Lung microvascular endothelial cell (primary cell): ENCODE measurements around the gene DLX1. TPM values are rescaled to one million over a fixed set of nuclear protein-coding genes. Genes with fewer than 3 reads are reported as not detected.

ENCODE experiments used
- DNase-seq, 2 donors: peaks; one replicate each; pipeline versions ENCODE4 v3.0.0 to v3.0.0-alpha.2; 2010; ENCODE audit warnings: low read depth in 2 of 2
- total RNA-seq: library from RNA; depleted of rRNA; stranded (reverse); fragments of >200 nt; gene quantifications from 2 replicates; pipeline ENCODE4 v1.2.1, GENCODE V29; 2014

The DLX1 gene
- total RNA-seq, 1 donor from 2014 or later: not detected

GRCh38 chr2:172086241-172087206 is 1.2 kb downstream of the DLX1 start:
- DNase-seq: no peak

GRCh38 chr2:172087207-172087779 is 2.0 kb downstream of the DLX1 start:
- DNase-seq: no peak

DNA sequence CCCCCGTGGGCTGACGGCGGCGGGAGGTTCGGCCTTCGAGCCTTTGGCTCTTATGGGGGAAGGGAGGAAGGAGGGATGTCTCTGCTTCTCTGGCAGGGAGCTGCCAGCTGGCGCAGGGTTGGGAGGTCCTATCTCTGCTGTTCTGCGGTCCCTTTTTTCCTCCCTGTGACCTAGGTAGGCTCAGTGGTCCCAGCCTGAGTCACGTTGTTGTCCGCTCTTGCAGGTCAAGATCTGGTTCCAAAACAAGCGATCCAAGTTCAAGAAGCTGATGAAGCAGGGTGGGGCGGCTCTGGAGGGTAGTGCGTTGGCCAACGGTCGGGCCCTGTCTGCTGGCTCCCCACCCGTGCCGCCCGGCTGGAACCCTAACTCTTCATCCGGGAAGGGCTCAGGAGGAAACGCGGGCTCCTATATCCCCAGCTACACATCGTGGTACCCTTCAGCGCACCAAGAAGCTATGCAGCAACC is 2.5 kb downstream of the DLX1 start:
- no peak for DNase-seq

DNA sequence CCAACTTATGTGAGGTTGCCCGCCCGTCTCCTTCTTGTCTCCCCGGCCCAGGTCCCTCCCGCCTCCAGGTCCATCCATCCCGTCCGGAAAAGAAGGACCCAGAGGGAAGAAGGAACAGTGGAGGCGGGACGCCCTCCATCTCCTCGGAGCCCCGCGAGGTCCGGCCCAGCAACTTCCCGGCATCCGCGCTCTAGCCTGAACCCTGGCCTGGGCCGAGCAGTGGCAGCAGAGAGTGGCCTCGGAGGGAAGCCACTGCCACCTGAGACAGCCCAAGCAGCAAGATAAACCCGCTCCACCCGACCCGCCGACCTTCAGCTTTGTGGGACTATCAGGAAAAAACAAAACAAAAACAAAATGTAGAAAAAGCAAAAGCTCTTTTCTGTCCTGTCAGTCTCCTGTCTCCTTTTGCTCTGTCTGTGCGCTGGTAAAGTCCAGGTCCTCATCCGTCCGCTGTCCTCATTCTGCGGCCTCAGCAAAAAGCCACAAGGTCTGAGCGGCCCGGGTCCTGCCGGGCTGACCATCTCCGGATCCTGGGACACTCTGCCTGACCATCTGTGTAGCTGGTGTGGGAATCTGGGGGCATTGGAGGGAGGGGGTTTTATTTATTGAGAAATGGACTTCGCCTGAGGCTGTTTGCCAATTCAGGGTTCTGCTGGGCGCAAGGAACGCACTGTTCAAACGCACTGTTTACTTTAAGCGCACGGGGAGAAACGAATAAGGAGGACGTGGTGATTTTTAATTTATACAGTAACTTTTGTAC is 3.1 kb downstream of the DLX1 start:
- no peak for DNase-seq

GRCh38 chr2:172089005-172089504 is 3.7 kb downstream of the DLX1 start:
- no peak for DNase-seq

DNA sequence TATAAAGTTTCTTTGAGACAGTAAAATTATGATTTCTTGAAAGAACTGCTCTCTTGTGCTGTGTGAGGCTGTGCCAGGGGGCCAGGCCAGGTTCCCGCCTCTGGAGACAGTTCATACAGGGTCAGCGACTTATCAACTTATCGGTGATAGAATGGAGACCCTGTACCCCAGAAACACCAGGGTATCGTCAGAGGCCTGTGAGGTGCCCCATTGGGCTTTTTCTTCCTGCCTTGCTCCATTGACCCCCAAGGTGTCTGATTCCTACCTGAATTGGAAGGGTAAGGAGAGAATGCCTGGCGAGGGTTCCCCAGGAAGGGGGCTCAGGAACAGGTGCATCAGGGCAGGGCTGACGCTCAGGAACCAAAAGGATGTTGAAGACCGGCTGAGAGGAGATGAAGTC is 4.3 kb downstream of the DLX1 start:
- no peak for DNase-seq

DNA sequence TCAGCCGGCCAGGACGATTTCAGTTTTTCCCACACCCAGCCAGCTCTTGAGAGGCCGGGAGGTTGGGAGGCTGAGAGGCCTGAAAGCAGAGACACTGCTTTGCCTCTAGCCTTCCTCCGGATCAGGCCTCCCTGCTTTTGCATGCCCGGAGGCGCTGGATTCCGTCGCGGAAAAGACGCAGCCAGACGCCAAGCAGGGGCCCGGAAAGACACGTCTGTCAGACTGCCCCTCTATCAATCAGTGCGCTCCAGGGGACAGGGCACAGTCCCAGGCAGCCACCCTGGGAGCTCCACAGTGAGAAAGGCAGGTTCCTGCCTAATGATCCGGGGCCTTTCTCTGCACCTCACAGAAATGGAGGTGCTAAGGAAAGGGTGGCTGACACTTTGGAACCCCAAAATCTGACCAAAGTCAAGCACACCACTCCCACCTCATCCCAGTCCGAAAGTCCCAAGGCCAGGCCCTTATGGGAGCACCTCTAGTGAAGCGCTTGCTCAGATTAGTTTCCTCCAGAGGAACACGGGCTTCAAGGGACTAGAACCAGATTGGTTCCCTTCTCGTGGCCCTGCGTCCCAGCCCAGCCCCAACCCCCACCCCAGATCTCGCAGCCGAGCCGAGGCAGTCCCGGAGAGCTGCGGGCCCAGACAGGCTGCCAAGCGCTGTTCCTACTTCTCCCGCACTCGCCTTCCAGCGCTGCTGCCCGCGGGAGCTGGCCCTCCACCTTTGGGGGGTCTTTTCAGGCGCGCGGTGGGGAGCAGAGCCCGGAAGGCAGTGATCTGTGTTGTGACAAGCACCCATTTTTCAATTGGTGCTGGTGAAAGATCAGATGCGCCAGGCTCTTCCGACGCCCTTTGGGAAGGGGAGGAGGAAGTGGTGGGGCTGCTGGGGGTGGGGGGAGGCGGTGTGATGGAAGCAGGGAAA is 5.0 kb downstream of the DLX1 start:
- DNase-seq: no peak

DNA sequence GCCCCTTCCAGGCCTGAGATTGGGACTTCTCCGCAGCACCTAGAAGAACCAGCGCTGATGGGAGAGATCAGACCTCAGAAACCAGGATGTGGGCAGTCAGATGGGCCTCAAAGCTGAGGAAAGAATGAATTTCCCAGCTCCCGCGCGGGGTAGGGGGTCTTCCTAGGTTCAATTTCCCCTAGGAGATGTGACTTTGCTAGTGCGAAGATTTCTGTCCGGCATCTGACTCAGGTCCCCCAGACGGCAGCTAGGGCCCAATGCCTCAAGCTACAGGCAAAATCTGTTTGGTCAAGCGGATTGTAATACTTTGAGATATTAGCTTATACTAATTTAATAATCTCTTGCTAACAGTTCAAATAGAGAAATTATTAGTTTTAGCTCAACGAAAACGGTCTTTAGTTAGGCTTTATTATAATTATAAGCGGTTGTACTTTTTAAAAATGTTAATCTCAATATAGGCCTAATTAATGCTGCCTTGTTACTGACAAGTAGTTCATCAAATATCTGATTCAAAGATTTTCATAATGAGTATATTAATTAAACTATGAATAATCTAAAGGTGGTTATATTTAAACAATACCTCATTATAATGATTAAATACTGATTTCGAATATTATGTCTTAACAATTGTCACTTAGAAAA is 5.8 kb downstream of the DLX1 start:
- no peak for DNase-seq

DNA sequence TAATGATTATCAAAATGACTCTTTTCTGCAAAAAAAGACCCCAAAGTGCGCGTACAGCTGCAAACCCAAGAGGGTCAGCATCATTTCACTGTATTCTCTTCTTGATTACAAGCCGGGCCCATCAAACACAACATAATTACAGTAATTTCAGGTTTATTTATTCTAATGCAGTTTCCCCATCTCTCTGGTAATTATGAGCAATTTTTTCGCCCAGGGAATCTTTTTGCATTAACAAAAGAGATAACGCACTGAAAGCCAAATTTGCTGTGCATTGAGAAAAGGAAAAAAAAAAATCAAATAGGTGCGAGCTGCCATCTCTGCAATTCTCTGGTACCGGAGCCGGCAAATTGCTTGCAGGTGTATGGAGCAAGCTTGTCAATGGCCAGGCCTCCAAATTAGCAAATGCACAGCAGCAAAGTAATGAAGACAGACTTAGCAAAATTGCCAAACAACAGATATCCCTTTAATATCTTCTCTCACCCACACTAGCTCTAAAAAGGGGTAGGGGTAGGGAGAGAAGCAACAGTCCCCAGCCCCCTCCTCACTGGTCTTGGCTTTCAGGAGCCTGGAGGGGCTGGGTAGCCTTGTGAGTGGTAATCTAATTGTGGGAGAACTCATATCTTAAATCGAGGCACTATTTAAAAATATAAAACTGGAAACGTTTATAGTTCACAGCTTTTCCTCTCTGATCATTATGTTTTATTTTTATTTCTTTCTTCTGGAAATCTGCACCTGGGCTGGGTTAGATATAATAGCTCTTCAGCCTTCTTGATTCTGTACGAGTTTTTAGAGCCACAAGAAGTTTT is 6.7 kb downstream of the DLX1 start:
- no peak for DNase-seq

- DNase-seq: no peak
Observed at GRCh38 chr2:172092716-172093415, 7.6 kb downstream of the DLX1 start.

DNA sequence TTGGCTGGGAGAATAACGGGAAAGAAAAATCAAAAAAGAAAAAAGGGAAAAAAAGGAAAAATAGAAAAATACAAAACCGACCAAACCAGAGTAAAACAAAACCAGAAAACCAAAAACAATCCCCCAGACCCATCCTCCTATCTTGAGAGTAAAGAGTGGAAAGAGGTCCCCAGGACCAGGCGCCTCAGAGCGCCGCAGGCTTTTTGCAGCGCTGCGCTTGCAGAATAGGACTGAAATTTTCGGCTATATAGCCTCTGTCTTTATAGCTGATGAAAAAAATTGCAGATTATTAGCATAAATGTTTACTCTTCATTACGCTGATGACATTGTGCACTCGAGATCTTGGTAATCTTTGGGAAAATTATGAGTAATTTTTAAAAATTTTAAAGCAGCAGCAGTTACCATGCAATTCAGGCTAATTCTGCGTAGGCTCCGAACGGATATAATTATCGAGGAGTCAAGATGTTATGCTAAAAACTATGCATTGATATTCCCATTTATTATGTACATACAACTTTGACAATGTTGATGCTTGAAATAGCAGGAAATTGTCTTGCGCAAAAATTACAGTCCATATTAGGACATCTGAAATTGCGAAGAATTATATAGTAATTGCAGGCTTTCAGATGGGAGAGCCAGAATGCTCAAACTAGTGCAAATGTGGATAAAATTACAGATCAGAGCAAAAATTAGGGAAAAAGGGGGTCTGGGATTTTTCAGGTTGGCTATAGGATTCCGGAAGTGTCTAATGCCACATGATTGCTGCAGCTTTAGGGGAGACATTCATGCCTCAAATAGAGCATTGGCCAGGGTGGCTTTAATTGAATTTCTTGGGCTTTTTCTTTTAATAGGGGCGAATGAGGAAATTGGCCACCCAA is 8.3 kb downstream of the DLX1 start:
- DNase-seq: no peak

GRCh38 chr2:172094294-172095145 is 9.2 kb downstream of the DLX1 start:
- DNase-seq: peak in 1 of 2 donors; percentile 29

- DNase-seq: peak in 1 of 2 donors; percentile 59
Observed at GRCh38 chr2:172095146-172095904, 10.0 kb downstream of the DLX1 start.

DNA sequence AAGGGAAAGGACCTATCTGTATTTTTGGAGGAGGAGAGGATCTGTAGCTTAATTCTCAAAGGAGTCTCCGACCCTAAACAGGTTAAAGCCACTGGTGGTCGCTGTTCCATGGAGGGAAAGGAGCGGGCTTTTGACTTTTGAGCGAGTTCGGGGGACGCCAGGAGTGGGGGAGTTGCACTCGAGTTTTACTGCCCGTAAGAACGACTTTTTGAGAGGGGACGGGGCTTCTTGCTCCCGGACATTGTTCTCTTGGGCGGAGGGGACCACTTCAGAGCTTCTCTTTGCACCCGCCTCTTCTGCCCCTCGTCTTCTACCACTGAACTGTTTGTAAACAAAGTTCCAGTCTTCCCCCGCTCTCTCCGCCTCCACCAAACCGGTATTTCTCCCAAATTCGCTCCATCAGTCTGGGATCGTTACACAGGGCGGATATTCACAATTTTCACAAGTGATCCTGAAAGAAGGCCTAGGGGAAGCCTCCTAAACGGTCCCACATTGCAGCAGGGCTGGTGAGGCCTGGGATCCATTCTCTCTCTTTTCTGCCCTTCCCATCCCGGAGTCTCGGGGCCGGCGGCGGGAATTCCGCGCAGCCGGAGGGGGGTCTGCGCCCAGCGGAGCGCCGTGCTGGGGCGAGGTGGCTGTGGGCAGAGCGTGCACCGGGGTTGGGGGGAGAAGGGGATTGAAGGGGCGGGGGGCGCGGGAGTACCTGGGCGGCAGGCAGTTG is 10.8 kb downstream of the DLX1 start:
- DNase-seq: no peak
